GM21723 (cell line): ENCODE results near the gene CFAP97D2.
"Not testable (repeated sequence)": the region's sequence is repeated elsewhere in the genome, so short reads cannot be mapped to it uniquely, and the experiment has no call there.

ENCODE experiments used
- ATAC-seq: cut with Tn5 transposase; IDR thresholded peaks from one replicate; pipeline ENCODE4 v1.9.1; 2021; ENCODE audit warnings: mild to moderate bottlenecking, moderate library complexity; ENCODE audit not compliant: unreplicated experiment

Gene CFAP97D2

DNA sequence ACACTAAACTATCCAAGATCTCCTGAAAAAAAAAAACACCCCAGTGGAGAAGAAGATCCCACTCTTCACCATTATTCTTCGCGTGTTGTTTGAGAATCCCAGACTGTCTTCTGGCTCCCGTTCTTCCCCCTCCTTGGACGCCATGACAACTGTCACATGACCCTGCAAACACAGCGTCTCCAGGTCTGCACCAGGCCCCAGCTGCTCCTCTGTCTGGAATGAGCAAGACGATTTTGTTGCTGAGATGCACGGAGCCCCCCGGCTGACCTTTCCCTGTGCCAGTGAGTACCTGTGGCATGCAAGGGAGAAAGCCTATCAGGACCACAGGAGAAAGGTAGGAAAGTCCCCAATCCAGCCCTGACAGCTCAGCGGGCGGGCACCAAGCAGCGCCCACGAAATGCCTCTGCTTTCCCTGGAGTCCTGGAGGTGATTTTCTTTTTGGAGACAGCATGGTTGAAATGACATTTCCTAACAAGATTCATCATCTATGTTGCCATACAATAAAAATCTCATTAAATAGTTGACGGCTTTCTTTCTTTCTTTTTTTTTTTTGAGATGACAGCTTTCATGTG, at the start of gene CFAP97D2:
Gene CFAP97D2, plus strand, starts transcription at position 171 of the 572 bp plus-strand sequence. Its CDS starts 74 bp downstream, at position 245.
- no peak for ATAC-seq

DNA sequence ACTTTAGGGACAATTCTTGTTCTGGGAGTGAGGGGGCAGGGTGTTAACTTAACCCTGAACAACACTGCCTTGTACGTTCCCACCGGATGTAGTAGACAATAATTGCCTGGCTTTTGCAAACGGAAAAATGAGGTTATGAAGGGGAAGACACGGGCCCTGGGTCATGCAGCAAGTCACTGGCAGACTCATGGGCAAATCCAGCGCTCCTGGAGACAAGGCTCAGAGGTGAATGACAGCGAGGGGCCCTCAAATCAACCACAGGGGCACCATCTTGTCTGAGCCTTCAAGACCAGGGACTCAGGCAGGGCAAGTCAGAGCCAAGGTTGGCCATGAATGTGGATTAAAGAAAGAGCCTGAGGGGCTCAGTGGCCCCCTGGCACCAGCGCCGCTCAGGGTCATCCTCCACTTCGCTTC, 49.4 kb upstream of the CFAP97D2 start:
- ATAC-seq, result no peak

DNA sequence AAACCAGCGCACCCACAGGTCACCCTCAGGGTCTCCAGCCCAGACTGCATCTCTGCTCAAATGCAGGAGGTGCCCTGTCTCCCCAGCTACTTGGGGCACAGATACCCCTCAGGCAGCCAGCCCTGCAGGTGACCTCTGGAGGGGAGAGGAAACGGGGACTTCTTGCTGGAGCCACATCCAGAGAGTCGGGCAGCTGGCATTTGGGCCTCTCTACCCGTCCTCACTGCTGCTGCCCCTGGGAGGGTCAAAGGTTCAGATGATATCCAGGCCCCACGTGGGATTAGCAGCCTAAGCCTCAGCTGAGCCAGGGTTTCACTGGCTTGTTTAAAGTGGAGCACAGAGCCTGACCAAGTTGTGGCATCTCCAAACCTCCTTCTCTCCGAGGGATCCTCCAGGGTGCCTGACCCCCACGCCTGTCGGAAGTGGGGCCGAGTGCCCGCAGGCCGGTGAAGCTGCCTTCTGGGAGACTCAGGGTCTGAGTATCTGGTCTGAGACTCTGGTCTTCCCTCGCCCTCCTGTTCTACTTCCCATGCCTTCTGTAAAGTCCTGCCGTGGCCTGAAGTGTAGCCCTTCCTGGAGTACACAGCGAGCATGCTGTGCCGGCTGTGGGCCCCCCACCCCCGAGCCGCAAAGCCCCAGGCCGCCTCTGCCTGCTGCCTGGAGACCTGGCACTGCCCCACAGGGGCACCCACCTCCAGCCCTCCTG, 48.8 kb upstream of the CFAP97D2 start:
- ATAC-seq, result no peak

DNA sequence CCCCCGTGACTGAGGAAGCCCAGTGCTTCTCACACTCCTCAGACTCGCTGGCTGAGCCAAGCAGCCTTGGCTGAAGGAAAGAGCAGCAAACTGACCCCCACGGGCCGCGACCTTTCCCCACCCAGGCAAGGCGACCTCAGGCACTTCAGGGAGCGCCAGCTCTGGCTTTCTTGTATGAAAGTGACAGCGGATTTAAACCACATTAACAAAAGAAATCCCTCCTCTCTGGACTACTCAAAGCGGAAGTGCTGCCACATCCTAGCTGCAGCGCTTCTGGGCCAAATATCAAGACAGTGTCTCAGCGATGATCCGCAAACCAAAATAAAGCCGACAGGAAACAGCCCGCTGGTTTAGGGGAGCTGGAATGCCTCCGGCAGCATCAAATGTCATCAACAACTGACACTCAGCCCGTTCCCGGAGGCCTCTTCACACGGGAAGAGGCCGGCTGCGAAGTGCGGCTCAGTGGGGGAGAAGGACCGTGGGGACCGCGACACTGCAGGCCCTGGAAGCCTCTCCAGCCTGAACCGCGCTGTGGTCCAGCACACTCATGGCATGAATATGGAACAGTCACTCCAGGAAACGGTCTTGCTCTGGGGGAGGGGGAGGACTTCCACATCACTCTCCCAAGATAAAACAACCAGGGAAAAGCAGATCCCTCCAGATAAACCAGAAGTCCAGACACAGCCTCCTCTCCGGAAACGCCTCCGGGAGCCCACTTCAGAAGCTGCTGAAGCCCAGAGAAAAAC, 48.0 kb upstream of the CFAP97D2 start:
- ATAC-seq, result no peak

DNA sequence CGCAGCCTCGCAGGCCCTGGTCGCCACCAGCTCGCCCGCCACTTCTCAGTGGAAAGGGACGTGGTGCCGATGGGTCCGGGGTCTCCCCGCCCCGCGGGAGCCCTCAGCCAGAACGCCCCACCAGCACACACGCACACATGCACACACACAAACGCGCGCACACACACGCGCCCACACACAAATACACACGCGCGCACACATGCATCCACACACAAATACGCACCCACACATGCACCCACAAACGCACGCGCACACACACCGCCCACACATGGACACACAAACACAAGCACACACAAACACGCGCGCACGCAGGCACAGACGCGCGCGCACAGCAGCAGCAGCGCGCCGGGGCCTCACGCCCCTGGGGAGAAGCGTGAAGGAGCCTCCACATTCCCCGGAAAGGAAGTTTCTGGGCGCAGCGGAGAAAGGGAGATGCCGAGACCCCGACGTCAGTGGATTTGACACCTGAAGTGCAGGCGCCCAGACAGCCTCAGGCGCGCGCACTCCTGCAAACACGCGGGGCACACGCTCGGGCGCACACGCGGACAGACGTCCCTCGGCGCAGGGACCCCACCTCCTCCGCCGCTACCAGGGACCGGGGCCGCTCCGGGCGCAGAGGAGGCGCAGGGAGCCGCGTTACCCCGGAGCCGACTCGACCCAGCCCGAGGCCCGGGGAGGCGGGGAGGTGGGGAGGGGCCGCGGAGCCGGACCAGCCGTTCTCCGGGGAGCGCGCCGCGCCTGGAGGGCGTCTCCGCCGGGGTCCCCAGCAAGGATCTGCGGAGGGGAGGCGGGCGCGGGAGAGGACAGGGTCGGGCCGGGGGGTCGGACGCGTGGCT, 47.3 kb upstream of the CFAP97D2 start:
- ATAC-seq, result peak; percentile 9

DNA sequence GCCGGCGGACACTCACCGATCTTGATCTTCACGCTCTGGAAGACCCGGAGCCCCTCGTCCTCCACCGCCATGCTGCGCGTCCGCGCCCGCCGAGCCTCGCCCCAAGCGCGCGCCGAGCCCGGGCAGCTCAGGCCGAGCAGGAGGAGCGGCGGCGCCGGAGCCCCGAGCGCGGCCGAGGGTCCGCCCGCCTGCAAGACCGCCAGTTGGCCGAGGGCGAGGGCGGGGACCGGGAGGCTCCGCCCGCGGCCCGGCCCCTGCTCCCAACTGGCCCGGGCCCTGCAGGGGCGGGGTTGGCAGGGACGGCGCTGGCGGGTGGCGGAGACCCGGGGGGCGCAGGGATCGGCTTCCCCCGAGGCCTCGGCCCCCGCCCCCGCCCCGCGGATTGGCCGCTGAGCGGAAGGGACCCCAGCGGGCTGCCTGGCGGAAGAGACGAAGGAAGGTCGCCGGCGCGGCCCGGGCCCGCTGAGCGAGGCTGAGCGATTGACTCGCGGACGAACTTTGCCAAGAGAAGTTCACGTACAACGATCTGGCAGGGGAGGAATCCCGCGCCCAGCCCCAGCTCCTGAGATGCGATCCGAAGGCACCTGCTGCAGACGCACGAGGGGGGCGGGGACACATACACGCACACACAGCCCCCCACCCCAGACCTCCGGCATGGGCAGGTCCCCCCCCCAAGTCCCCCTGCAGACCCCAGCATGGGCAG, 46.5 kb upstream of the CFAP97D2 start, which contains the start of gene RASA3:
Gene RASA3, minus strand, starts transcription at position 205 of the 703 bp plus-strand sequence. Its CDS starts 134 bp downstream, at position 71.
- peak; percentile 61 for ATAC-seq

DNA sequence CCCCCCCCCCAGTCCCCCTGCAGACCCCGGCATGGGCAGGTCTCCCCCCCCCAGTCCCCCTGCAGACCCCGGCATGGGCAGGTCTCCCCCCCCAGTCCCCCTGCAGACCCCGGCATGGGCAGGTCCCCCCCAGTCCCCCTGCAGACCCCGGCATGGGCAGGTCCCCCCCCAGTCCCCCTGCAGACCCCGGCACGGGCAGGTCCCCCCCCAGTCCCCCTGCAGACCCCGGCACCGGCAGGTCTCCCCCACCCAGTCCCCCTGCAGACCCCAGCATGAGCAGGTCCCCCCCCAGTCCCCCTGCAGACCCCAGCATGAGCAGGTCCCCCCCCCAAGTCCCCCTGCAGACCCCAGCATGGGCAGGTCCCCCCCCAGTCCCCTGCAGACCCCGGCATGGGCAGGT, 45.9 kb upstream of the CFAP97D2 start:
- ATAC-seq, result not testable (repeated sequence)

DNA sequence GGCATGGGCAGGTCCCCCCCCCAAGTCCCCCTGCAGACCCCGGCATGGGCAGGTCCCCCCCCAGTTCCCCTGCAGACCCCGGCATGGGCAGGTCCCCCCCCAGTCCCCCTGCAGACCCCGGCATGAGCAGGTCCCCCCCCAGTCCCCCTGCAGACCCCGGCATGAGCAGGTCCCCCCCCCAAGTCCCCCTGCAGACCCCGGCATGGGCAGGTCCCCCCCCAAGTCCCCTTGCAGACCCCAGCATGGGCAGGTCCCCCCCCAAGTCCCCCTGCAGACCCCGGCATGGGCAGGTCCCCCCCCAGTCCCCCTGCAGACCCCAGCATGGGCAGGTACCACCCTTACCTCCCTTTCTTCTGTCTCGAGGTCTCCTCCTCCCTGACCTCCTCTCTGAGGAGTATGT, 45.5 kb upstream of the CFAP97D2 start:
- not testable (repeated sequence) for ATAC-seq

DNA sequence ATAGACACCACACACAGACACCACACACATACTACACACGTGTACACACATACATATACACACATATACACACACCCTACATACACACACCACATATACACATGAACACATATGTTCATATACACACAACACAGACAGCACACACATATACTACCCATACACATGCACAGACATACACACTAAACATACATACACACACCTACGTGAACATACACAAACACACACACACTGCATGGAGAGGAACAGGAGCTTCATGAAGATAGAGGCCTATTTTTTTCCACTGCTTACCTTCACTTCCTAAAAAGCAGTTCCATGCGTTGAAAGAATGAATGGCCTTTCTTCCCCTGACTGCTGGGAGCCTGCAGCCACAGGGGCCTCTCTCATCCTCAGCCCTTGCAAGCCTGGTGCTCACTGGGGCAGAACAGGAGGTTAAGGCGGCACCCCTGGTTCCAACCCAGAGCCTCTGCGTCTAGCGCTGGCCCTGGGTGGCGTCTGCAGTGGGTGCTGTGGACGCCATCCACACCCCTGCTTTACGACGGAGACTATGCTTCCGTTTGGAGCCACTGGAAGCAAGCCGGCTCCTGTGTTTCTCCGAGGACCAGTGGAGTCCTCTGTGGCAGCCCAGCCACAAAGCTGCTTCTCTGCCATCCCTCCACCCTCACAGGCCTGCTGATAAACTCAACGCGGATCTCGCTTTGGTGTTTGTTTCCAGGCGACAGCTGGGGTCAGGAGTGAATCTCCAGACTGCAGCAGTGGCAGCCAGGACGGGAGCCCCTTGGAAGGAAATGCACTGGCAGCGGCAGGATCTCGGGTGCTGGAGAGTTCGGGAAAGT, 44.7 kb upstream of the CFAP97D2 start:
- ATAC-seq, result no peak

DNA sequence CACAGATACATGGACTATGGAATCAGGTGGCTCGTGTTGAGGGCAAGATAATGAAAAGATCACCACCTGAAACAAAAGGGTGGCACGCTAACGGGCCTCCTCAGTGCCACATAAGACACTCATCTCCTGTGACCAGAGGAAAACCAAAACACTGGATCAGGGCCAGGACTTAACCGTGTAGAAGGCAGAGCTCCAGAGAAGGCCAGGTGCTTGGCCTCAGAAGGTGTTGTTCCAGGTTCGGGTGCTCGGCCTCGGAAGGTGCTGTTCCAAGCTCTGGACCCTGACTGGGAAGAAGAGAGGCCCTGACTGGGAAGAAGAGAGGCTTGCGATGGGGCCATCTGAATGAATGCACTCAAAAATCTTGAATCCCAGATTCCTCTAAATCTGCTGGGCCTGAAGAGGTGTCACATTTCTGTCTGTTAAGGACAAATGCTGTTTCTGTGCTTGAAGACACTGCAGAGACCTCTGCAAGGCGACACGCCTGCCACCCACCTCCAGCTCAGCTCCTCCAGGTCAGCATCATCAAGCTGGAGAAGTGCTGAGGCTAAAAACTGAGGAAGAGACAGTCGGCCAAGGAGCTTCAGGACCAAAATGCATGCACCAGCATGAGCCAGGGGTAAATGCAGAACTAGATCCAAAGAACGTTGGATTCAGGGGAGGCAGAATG, 44.0 kb upstream of the CFAP97D2 start:
- ATAC-seq, result no peak

DNA sequence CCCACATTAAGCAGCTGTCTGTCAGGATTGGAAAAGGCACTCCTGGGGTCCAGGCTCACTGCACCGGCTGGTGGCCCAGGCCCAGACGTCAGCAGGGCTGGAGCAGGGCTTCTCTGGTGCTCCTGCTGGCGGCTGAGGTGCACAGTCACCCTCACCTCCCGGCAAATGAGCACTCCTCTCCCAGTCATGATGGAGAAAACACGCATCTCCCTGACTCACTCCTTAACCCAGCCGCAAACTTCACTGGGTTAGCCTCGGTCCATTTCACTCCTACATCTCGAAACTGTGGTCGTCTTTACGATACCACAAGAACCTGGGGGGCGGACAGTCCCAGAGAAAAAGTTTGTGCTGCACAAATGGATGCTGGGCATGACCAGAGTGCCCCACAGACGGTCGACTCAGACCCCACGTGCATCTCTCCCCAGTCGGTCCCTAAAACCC, 43.3 kb upstream of the CFAP97D2 start:
- no peak for ATAC-seq

DNA sequence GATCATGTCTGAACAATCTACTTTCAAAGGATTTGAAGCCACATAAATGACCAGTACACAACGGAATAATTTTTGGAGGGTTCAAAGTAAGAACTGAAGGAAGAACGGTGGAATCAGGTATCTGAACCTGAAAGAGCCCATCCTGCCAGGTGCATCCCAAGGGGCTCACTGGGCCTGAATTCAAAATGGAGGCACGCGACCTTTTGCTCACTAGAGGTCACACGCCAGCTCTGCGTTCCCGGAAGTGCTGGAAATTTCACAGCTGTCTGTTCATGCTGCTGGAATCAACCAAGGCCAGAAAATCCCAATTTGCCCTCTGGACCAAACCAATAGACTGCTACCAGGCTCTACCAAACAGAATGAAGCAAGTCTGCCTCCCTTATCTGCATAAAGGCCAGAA, 42.5 kb upstream of the CFAP97D2 start:
- no peak for ATAC-seq

DNA sequence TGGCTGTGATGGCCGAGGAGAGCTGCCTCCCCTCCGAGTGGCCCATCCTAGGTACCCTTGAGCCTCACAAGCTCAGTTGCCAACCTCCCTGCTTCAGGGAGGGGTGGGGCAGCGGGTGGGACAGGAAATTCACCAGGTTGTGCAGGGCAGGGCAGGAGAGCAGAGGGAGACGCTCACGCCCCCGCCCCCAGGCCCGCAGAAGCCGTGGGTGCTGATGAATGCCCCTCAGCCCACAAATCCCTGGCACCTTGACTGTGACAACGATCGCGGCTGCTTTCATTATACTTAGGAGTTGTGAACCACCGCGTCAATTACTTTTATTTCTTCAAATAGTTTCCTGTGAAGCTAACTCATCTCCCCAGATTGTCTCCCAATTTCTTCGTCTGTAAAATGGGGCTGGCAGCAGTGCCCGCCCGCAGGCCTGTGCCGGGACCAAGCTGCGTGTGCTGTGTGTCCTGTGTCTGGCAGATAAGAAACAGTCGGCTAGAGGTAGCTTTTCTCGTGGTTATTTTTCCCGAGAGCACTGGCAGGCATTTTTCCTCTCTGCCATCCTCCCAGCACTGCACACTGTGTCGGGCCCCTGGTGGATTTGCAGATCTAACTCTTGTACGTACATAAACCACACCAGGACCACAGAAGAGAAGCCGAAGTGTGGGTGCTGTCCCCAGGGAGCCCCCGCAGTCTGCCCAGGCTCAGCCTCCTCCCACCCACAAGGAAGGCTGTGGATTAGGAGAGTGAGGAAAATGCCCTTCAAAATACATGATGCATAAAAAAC, 38.7 kb upstream of the CFAP97D2 start:
- no peak for ATAC-seq

DNA sequence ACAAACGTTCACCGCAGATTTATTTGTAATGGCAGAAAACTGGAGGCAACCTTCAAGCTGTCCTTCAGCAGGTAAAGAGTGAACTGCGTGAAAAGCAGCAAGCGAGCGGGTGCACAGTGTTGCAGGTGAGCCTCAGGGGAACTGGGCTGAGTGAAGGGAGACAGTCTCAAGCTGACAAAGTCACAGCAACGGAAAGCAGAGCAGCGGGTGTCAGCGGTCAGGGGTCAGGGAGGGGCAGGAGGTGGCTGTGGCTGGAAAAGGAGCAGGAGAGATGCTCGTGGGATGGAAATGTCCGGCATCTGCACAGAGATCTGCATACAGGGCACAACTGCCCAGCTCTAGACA, 38.2 kb upstream of the CFAP97D2 start:
- ATAC-seq, result no peak

DNA sequence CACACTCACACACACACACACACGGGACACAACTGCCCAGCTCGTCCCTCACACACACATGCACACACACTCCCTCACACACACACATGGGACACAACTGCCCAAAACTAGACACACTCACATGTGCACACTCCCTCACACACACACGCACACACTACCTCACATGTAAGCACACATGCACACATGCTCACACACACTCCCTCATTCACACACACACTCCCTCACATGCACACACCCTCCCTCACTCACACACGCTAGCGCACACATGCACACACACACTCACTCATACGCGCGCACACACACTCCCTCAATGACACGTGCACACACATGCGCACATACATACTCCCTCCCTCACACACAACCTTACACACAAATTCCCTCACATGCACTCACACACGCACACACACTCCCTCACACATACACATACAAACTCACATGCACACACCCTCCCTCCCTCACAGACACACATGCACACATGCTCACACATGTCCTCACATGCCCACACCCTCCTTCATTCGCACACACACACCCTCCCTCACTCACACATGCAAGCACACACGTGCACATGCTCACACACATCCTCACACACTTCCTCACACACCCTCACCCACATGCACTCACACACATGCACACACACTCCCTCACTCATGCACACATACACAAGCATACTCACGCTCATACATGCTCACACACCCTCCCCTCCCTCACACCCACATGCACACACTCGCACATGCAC, 37.6 kb upstream of the CFAP97D2 start:
- ATAC-seq, result no peak

DNA sequence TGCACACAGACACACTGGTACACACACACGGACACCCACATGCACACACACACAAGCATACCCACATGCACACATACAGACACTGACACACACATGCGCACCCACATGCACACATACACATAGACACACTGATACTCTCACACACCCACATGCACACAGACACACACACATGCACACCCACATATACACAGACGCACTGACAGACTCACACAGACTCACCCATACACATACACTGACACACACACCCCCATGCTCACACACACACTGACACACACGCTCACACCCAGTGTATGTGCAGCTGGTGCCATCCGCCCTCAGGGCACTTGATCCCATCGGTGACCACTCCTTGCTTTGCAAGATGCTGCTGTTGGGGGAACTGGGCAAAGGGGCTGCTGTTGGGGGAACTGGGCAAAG, 36.9 kb upstream of the CFAP97D2 start:
- ATAC-seq, result no peak

DNA sequence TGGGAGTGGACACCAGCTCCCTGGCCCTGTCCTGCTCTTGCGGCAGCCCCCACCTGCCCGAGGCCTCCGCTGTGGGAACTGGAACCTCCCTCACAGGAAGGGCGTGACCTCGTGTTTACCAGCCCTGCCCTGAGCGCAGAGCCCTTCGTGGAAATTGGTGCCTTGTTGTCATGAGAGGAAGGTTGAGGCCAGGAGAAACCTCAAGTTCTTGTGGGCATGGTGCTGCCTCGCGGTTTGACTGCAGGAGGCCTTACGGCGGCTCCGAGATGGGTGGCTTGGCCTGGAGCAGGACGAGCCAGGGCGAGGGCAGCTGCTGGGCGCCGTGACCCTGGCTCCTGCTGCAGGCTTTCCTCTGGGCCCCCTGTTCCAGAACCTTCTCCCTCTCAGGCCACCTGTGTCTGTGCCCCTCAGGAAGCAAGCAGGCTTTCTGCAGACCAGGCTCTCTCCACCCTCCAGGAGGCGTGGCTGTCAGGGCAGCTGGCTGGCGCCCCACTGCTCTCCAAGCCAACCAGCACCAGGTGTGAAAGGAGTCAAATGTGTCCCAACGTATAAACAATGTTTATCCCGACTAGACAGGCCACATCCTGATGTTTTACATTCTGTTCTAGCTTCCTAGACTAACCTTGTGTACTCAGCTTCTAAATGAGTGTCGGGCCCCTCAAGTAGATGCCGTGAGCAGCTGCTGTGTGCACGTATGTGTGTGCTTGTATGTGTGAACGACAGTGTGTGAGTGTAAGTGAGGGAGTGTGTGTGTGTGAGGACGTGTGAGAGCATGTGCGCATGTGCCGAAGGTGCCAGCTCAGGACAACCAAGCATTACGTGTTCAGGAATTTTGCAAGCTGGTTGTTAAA, 36.2 kb upstream of the CFAP97D2 start:
- no peak for ATAC-seq
